ENCODE results near the gene ELMO1. TPM values are rescaled to one million over a fixed set of nuclear protein-coding genes. Genes with fewer than 3 reads are reported as not detected.

The ELMO1 gene
- total RNA-seq, 4 donors from 2014 or later: 24.6 to 120 (median 71.9) TPM

GRCh38 chr7:37089972-37090371 lies 358.7 kb downstream of the ELMO1 start:
- intact Hi-C loops (cut with DNase I; ENCODE audit: low total_unique reads): no loop called here
- Histone ChIP-seq H3K4me1 (no peaks in the 10 kb centered on the region), H3K27me3 (no peaks in the 10 kb centered on the region), H3K36me3 (no peaks in the 10 kb centered on the region), H3K4me3 (no peak overlapping the region), H3K9me3 (no peaks in the 10 kb centered on the region), H3K27ac (peak overlapping the region in 1 of 4 donors; percentile 21)
- in situ Hi-C loops (cut with MboI; ENCODE audit: low pct_ligation_motif_present in 1 of 4, low pct_unique_long_range_greater_than_20kb in 1 of 4, low sequenced_read_pairs in 3 of 4): no loop called here
- WGBS, 2 donors (ENCODE audit: low coverage in 1 of 2): 82 to 86% methylated on average over 4 of the region's 4 CpGs
- peak in 1 of 3 donors; percentile 21 for TF ChIP-seq POLR2AphosphoS5 (IDR thresholded peaks at IDR 0.05)
- no peak for TF ChIP-seq POLR2A (IDR thresholded peaks at IDR 0.05)
- no peak for TF ChIP-seq CTCF (IDR thresholded peaks at IDR 0.05)
- no peak for TF ChIP-seq EP300 (IDR thresholded peaks at IDR 0.05; ENCODE audit: low read depth)
- DNase-seq: no peak

- Histone ChIP-seq H3K36me3 (no peaks in the 10 kb centered on the region), H3K27me3 (no peaks in the 10 kb centered on the region), H3K27ac (no peak overlapping the region), H3K4me1 (peaks cover 0 to 9% (median 4%) of the 10 kb centered on the region in 4 donors), H3K4me3 (no peak overlapping the region), H3K9me3 (no peaks in the 10 kb centered on the region)
- no peak for DNase-seq
- WGBS, 2 donors (ENCODE audit: low coverage in 1 of 2): 88 to 91% methylated on average over 5 of the region's 5 CpGs
- intact Hi-C loops (cut with DNase I; ENCODE audit: low total_unique reads) (no loop called here), in situ Hi-C loops (cut with MboI; ENCODE audit: low pct_ligation_motif_present in 1 of 4, low pct_unique_long_range_greater_than_20kb in 1 of 4, low sequenced_read_pairs in 3 of 4) (no loop called here)
- TF ChIP-seq POLR2A (IDR thresholded peaks at IDR 0.05) (no peak), POLR2AphosphoS5 (IDR thresholded peaks at IDR 0.05) (no peak), EP300 (IDR thresholded peaks at IDR 0.05; ENCODE audit: low read depth) (no peak), CTCF (IDR thresholded peaks at IDR 0.05) (no peak)
These were observed 363.1 kb downstream of the ELMO1 start for GRCh38 chr7:37085600-37085999.

- H3K36me3 ChIP-seq: no peaks in the 10 kb centered on the region
- H3K4me3 ChIP-seq: no peak overlapping the region
- H3K9me3 ChIP-seq: no peaks in the 10 kb centered on the region
- H3K27me3 ChIP-seq: no peaks in the 10 kb centered on the region
- H3K4me1 ChIP-seq: peaks cover 0 to 9% (median 4%) of the 10 kb centered on the region in 4 donors
- TF ChIP-seq EP300 (IDR thresholded peaks at IDR 0.05; ENCODE audit: low read depth) (no peak), CTCF (IDR thresholded peaks at IDR 0.05) (no peak), POLR2A (IDR thresholded peaks at IDR 0.05) (no peak), POLR2AphosphoS5 (IDR thresholded peaks at IDR 0.05) (no peak)
- intact Hi-C loops (cut with DNase I; ENCODE audit: low total_unique reads) (no loop called here), in situ Hi-C loops (cut with MboI; ENCODE audit: low pct_ligation_motif_present in 1 of 4, low pct_unique_long_range_greater_than_20kb in 1 of 4, low sequenced_read_pairs in 3 of 4) (no loop called here)
- WGBS, 2 donors (ENCODE audit: low coverage in 1 of 2): 71 to 74% methylated on average over 2 of the region's 2 CpGs
- peak overlapping the region; percentile 47 to 68 (median 54) for H3K27ac ChIP-seq
- DNase-seq: no peak
These were observed 364.4 kb downstream of the ELMO1 start for GRCh38 chr7:37084303-37084702.

GRCh38 chr7:37083311-37084096 lies 365.2 kb downstream of the ELMO1 start:
- Histone ChIP-seq H3K9me3 (no peaks in the 10 kb centered on the region), H3K4me1 (peaks cover 0 to 9% (median 4%) of the 10 kb centered on the region in 4 donors), H3K4me3 (no peak overlapping the region), H3K27ac (peak overlapping the region; percentile 47 to 68 (median 54)), H3K36me3 (no peaks in the 10 kb centered on the region), H3K27me3 (no peaks in the 10 kb centered on the region)
- no peak for TF ChIP-seq POLR2A (IDR thresholded peaks at IDR 0.05)
- TF ChIP-seq CTCF (IDR thresholded peaks at IDR 0.05): no peak
- peak in 2 of 3 donors; percentile 14 to 15 for TF ChIP-seq POLR2AphosphoS5 (IDR thresholded peaks at IDR 0.05)
- no peak for TF ChIP-seq EP300 (IDR thresholded peaks at IDR 0.05; ENCODE audit: low read depth)
- intact Hi-C loops (cut with DNase I; ENCODE audit: low total_unique reads): no loop called here
- WGBS, 2 donors (ENCODE audit: low coverage in 1 of 2): 80 to 85% methylated on average over 1 to 5 of the region's 5 CpGs
- no peak for DNase-seq
- in situ Hi-C loops (cut with MboI; ENCODE audit: low pct_ligation_motif_present in 1 of 4, low pct_unique_long_range_greater_than_20kb in 1 of 4, low sequenced_read_pairs in 3 of 4): no loop called here

Measured in transverse colon (tissue), 4 donors.